ENCODE data around the gene SNRNP40.

SNRNP40 gene

DNA sequence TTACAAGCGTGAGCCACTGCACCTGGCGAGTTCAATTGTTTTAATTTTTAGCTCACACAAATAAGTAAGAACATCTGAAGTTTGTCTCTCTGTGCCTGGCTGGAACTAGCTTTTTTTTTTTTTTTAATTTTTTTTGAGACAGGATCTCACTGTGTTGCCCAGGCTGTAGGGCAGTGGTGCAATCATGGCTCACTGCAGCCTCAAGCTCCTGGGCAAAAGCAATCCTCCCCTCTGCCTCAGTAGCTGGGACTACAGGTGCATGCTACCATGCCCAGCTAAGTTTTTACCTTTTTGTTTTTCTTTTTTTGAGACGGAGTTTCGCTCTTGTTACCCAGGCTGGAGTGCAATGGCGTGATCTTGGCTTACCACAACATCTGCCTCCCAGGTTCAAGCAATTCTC lies 64.8 kb downstream of the SNRNP40 start:
- DNase-seq (ENCODE audit: low spot score) = no peak

DNA sequence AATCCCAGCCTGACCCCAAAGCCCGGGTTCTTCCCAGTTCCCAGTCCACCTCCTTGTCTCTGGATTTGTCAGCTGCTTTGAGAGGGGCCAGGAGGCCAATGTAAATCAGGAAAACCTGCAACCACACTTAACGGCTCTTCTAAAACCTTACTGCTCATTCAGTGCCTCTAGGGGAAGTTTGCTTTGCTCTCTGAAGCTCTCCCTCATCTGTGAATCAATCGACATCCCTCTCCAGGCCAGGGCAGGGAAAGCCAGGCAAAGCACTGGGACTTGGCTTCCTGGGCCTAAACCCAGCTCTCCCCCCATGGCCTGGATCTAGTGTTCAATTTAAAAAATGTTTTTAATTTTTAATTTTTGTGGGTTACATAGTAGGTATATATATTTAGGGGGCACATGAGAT lies 66.2 kb downstream of the SNRNP40 start:
- no peak for DNase-seq (ENCODE audit: low spot score)

DNA sequence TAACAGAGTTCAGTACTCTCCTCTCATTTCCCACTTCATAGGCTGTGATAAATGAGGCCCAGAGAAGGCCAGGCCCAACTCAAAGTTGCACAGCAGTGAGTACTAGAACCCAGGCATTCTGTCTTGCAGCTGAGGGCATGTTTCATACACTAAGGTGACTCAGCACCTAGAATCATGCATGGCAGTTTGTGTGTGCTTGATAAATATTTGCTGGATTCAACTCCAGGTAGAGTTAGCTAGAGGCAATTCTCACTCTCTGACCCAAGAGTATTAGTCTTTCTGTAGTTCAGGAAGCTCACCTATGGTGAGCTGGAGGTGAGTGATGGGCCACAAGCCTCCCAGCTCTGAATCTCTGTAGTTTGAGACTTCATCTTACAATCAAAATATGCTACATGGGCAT lies 67.6 kb downstream of the SNRNP40 start:
- DNase-seq (ENCODE audit: low spot score) = no peak

DNA sequence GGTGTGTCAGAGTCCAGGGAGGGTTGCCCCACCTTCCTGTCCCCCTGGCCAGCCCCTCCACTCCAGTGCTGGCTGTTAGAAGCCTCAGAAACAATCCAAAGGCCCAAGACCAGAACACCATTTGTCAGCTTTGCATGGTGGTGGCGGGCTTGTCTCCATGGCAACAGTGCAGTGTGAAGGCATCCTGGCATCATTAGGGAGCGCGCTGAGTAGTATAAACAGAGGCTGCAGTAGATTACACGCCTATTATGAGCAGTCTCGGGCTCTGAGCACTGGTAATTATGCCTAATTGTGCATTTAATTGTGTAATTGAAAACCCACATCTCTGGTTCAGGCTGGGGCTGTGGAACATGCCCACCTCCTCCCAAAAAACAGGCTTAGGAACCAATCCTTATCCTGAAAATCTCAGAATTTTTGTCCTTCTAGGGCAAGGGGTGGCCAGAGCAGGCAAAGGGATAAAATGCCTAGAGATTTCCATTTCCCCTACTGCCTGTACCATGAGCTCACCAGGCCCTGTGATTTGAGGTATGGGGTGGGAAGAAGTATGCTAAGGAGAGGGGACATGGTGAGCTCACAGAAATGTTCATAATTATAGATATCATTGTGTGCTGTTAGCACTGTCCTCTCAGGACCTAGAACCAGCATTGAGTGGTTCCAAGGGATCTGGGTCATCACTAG lies 68.6 kb downstream of the SNRNP40 start:
- DNase-seq (ENCODE audit: low spot score) = peak; percentile 51

DNA sequence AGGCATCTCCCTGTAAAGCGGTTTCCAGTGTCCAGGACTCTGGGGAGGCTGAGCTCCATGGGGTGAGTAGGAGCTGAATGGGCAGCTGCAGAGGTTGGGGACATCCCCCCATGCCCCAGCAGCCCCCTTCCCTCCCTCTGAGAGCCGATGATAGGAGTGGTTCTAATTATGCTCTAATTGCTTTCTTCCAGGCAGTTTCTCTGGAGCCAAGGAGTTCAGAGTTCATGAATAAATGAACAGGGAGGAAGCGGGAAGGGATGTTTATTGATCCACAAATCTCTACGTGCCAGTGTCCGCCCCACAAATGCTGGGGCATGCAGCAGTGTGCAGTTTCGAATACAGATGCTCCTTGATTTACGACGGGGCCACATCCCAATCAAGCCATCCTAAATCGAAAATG lies 72.5 kb downstream of the SNRNP40 start:
- DNase-seq (ENCODE audit: low spot score) = no peak

DNA sequence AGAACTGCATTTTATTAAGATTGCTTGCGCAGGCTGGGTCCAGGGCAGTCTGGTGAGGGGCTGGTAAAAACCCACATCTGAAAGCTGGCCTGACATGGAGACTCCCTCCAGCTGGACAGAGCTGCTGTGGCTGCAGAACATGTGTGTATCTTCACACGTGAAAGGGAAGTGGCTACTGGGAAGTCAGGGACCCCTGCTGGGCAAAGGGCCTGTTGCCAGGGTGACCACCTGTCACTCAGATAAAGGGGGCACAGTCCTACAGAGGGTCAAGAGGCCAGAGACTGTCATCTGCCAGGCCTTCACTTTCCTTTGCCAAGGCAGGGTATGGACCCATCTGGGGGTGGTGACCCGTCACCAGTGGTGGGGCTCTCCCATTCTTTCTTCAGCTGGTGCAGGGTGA lies 74.4 kb downstream of the SNRNP40 start:
- DNase-seq (ENCODE audit: low spot score) = no peak

DNA sequence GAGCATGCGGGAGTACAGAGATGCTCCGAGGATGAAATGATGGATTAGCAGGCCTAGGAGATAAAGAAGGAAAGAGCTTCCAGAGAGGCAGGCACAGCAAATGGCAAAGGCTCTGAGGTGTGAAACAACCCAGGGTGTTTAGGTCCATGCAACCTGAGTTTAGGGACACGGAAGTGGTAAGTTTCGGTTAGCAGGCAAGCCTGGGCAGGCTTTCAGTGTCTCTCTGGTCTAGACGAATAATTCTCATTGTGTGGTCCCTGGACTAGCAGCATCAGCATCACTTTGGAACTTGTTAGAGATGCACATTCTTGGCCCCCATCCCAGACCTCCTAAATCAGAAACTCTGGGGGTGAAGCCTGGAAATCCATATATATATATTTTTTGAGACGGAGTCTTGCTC lies 75.5 kb downstream of the SNRNP40 start:
- DNase-seq (ENCODE audit: low spot score) = no peak

DNA sequence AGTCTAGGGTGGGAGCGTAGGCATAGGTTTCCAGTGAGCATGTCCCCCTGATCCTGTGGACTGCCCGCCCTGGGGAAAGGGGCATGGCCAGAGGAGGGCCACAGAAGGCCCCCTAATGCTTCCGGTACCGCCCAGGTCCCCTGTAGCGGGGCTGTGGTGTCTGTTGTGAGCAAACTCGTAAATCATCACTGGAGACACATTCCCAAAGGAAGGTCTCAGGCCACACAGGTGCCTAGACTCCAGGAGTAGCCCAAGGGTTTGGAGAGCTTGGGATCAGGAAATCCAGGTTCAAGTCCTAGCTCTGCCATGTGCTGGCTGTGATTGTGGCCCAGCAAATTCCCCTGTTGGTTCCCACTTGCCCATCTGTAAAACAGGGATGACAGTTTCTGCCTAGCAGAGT lies 77.1 kb downstream of the SNRNP40 start:
- no peak for DNase-seq (ENCODE audit: low spot score)

DNA sequence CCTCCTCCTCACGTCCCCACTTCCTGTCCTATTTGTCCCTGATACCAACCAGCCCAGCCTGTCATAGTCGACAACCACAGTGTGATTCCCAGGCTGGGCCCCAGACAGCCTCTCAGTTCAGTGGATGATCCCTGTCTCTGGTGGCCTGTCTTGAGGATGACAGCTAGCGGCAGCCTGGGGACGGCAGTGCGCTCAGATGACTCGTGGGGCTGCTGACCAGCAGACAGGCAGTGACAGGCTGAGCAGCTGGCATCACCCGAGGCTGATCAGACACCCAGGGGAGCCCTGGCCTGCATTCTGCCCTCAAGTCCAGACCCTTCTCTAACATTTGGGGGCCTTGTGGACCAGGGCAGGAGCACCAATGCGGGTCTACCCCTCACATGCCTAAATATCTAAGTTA lies 77.9 kb downstream of the SNRNP40 start:
- DNase-seq (ENCODE audit: low spot score) = peak; percentile 84

DNA sequence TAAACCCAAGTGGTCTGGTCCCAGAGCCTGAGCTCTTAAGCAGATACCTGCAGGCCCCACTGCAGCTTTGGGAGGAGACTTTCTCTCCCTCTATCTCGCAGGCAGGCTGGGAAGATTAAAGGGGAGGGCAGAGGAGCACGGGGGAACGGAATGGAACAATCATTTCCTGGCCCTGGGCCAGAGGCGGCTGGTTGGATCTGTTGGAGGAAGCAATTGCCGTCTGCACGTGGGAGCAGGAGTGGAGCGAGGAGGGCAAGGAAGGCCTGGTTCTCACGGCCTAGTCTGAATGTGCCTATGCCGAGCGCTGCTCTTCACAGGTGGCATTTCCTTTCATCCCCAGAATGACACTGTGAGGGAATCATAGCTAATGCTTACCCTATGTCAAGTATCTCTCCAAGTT lies 80.6 kb downstream of the SNRNP40 start:
- peak; percentile 51 for DNase-seq (ENCODE audit: low spot score)

DNA sequence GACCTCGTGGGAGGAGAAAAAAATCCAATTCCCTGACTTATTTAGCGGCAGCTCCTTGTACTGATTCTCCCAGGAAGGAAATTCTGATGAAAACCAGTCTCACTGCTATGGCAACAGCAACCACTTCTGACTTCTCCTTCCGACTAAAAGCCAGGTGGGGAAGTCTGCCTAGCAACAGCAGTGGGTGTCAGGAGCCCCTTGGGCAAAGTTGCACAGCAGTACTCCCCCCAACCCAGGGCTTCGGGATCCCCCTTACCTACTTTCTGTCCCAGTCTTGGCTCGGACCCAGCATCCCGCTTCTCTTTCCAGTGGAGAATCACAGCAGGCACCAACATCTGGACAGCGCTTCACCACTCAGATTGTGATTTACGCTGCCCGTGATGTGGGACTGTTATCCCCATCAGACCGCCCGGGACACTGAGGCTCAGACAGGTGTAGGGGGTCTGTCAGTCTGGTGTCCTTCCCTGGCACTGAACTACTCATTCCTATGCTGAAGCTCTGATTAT lies 81.5 kb downstream of the SNRNP40 start:
- DNase-seq (ENCODE audit: low spot score) = no peak

DNA sequence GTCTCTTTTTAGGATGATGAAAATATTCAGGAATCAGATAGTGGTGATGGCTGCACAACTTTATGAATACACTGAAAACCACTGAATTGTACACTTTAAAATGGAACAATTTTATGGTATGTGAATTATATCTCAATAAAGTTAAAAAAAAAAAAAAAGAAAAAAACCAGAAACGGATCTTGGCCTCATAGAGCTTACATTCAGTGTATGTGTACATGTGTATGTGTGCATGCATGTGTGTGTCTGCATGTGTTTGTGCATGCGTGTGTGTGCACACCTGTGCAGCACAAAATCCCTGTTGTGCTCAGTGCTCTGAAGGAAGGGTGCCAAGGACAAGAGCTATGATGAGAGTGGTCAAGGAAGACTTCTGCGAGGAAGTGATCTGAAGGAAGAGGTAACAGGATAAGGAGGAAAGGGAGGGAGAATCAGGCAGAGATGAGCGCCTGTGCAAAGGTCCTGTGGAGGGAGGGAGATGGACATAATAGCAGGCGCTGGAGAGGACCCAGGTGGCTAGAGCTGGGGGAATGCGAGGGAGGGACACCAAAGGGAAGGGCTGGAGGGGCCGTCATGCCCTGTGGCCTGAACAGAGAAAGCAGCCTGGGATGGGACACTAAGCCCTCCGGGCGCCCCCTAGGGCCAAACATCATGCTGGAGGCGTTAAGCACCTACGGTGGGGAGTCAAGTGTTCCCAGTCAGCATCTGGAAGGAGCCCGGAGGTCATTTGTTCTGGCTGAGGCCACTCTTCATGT lies 82.1 kb downstream of the SNRNP40 start:
- no peak for DNase-seq (ENCODE audit: low spot score)

All from globus pallidus (tissue), 1 donor.